GM12872 (cell line): Measurements from ENCODE around the gene HDAC3.

Source experiments
- CTCF ChIP-seq: IDR thresholded peaks from 3 replicates; pipeline ENCODE4 v1.5.1; 2011; ENCODE audit warnings: low read depth, mild to moderate bottlenecking, low read length, moderate library complexity; ENCODE audit not compliant: insufficient read depth

The HDAC3 gene

GRCh38 chr5:141677415-141677814, 40.8 kb upstream of the HDAC3 start:
- peak; percentile 43; the same call in 1 of the 3 replicates for TF ChIP-seq CTCF

GRCh38 chr5:141675672-141676071, 39.0 kb upstream of the HDAC3 start:
- TF ChIP-seq CTCF: no peak

GRCh38 chr5:141674747-141675146, 38.1 kb upstream of the HDAC3 start:
- no peak for TF ChIP-seq CTCF

GRCh38 chr5:141672841-141673813, 36.5 kb upstream of the HDAC3 start:
- TF ChIP-seq CTCF: no peak

- no peak for TF ChIP-seq CTCF
These were observed 35.6 kb upstream of the HDAC3 start for GRCh38 chr5:141672071-141672840.

- TF ChIP-seq CTCF: no peak
These were observed 32.9 kb upstream of the HDAC3 start for GRCh38 chr5:141669520-141669919.

GRCh38 chr5:141668601-141669265, 32.1 kb upstream of the HDAC3 start:
- no peak for TF ChIP-seq CTCF
